GM12878 (cell line): ENCODE measurements around the gene GPR39. TPM values are rescaled to one million over a fixed set of nuclear protein-coding genes. Genes with fewer than 3 reads are reported as not detected.

Source experiments
- ATAC-seq: fragments of 200-7000 bp; cut with Tn5 transposase; 3 replicates; pipeline ENCODE4 v1.9.1; 2020; ENCODE audit warnings: mild to moderate bottlenecking, moderate library complexity
- BruUV-seq: library from RNA; stranded (reverse); fragments of 400-500 nt; replicated peaks from 2 replicates; lab custom pipeline; 2021; lab: Mats Ljungman, UMichigan
- CTCF ChIA-PET: fragments of 300-600 bp; sonication (Branson Sonifier 250); formaldehyde crosslinking; extraction: SDS; loops from one replicate; lab custom pipeline; 2021; ENCODE audit warnings: inconsistent platforms; lab: Yijun Ruan, JAX
- POLR2A ChIA-PET: fragments of 350-600 bp; formaldehyde crosslinking; extraction: SDS; loops from one replicate; lab custom pipeline; 2021; ENCODE audit warnings: inconsistent platforms; lab: Charles Lee
- RAD21 ChIA-PET: fragments of 300-600 bp; sonication (Branson Sonifier 250); formaldehyde crosslinking; loops from one replicate; lab custom pipeline; 2023; ENCODE audit warnings: antibody characterized with exemption; ENCODE audit not compliant: unreplicated experiment; lab: Charles Lee
- SMC1A ChIA-PET: fragments of 300-600 bp; sonication (Branson Sonifier 250); formaldehyde crosslinking; loops from one replicate; lab custom pipeline; 2023; ENCODE audit not compliant: unreplicated experiment, uncharacterized antibody; lab: Charles Lee
- DNase-seq: peaks from one replicate; pipeline ENCODE4 v3.0.0-alpha.2; 2011; ENCODE audit warnings: low read depth, low spot score
- FAIRE-seq: peaks from 3 replicates; lab custom pipeline; 2011; peaks lifted over from hg19 to GRCh38; lab: Jason Lieb, UNC
- H2AFZ ChIP-seq: 2 replicates; pipeline ENCODE4 v1.6.0; 2011; ENCODE audit warnings: low read depth, low read length, control low read depth; ENCODE audit not compliant: control insufficient read depth
- H3K27ac ChIP-seq: 2 replicates; pipeline ENCODE4 v1.5.1; 2011; ENCODE audit warnings: control low read depth; ENCODE audit not compliant: control insufficient read depth, insufficient read depth
- H3K27me3 ChIP-seq, 2 experiments: replicated peaks in 1 of 2; 2 replicates each; pipeline versions ENCODE4 v1.6.0 to v1.6.1; 2011; ENCODE audit warnings: low read length in 1 of 2; ENCODE audit not compliant: control insufficient read depth in 2 of 2, insufficient read depth in 2 of 2
- H3K36me3 ChIP-seq, 2 experiments: 2 replicates each; pipeline ENCODE4 v1.5.1; 2011; ENCODE audit warnings: low read length in 1 of 2; ENCODE audit not compliant: control insufficient read depth in 2 of 2, insufficient read depth in 2 of 2
- H3K4me1 ChIP-seq: 2 replicates; pipeline ENCODE4 v1.6.1; 2011; ENCODE audit warnings: mild to moderate bottlenecking, low read length, moderate library complexity, mixed read lengths; ENCODE audit not compliant: control insufficient read depth, insufficient read depth
- H3K4me2 ChIP-seq: 2 replicates; pipeline ENCODE4 v1.6.0; 2011; ENCODE audit warnings: control low read depth; ENCODE audit not compliant: control insufficient read depth, insufficient read depth
- H3K4me3 ChIP-seq: fragments of 200-600 bp; sonication (generic); 2 replicates; pipeline ENCODE4 v1.5.1; 2016
- H3K79me2 ChIP-seq: 2 replicates; pipeline ENCODE4 v1.6.0; 2011; ENCODE audit warnings: low read length; ENCODE audit not compliant: control insufficient read depth, insufficient read depth
- H3K9ac ChIP-seq: 2 replicates; pipeline ENCODE4 v1.8.0; 2011; ENCODE audit warnings: low read length, control low read depth, mixed read lengths; ENCODE audit not compliant: control insufficient read depth, insufficient read depth
- H3K9me3 ChIP-seq: replicated peaks from 3 replicates; pipeline ENCODE4 v1.5.1; 2011; ENCODE audit warnings: mild to moderate bottlenecking, low read length; ENCODE audit not compliant: control insufficient read depth, insufficient read depth
- H4K20me1 ChIP-seq: 2 replicates; pipeline ENCODE4 v1.6.0; 2011; ENCODE audit not compliant: control insufficient read depth, insufficient read depth
- EGR1 ChIP-seq, 2 experiments: IDR thresholded peaks; 1 replicate in 1 of 2; 2 replicates in 1 of 2; pipeline ENCODE4 v1.6.1; 2011 to 2012; ENCODE audit warnings: low read depth in 2 of 2, low read length in 2 of 2, borderline replicate concordance in 1 of 2, mild to moderate bottlenecking in 1 of 2, moderate library complexity in 1 of 2
- GATAD2B ChIP-seq: fragments of 450-650 bp; conservative IDR thresholded peaks from 2 replicates; pipeline ENCODE4 v1.6.1; 2017; ENCODE audit warnings: low read depth, mild to moderate bottlenecking, moderate library complexity
- IRF5 ChIP-seq: fragments of 450-650 bp; IDR thresholded peaks from 2 replicates; pipeline ENCODE4 v1.6.1; 2017; ENCODE audit warnings: borderline replicate concordance
- NR2F1 ChIP-seq: fragments of 450-650 bp; conservative IDR thresholded peaks from 2 replicates; pipeline ENCODE4 v1.6.1; 2017; ENCODE audit warnings: mild to moderate bottlenecking
- POLR2AphosphoS5 ChIP-seq: IDR thresholded peaks from 2 replicates; pipeline ENCODE4 v1.6.1; 2011; ENCODE audit warnings: mild to moderate bottlenecking, low read length, inconsistent platforms
- RBBP5 ChIP-seq: fragments of 200-600 bp; sonication (generic); conservative IDR thresholded peaks from 2 replicates; pipeline ENCODE4 v1.6.1; 2016
- TCF3 ChIP-seq: IDR thresholded peaks from 2 replicates; pipeline ENCODE4 v1.6.1; 2012; ENCODE audit warnings: low read depth, mild to moderate bottlenecking, low read length, borderline replicate concordance; ENCODE audit not compliant: insufficient read depth
- ZBED1 ChIP-seq: IDR thresholded peaks from 2 replicates; pipeline ENCODE4 v1.6.1; 2016; ENCODE audit warnings: borderline replicate concordance
- WGBS: methylation state at CpG from one replicate; pipeline ENCODE4 v1.1.6; 2016; ENCODE audit warnings: low lambda C conversion rate; ENCODE audit not compliant: insufficient replicate concordance, insufficient coverage; ENCODE audit errors: missing lambda C conversion rate; 5-methylcytosine and 5-hydroxymethylcytosine counted together
- in situ Hi-C: fragments of 300-500 bp; cut with MboI; formaldehyde crosslinking; loops from 9 replicates; pipeline ENCODE4 v1.14.3; 2018; ENCODE audit warnings: mixed read lengths
- intact Hi-C: fragments of 100-400 bp; cut with micrococcal nuclease; formaldehyde crosslinking; loops from one replicate; pipeline ENCODE4 v1.14.2; 2022; ENCODE audit not compliant: unreplicated experiment
- polyA plus RNA-seq, 11 experiments: library from polyadenylated mRNA; depleted of rRNA in 4 of 11; unstranded in 6 of 11; stranded (reverse) in 5 of 11; fragments of >200 nt; fragmentation: Nextera tagmentation in 4 of 11; fragmentation: Illumina TruSeq in 1 of 11; extraction: Ambion mirVana in 4 of 11; extraction: Trizol in 1 of 11; gene quantifications; 1 replicate in 1 of 11; 2 replicates in 10 of 11; pipeline versions ENCODE4 v1.2.1 to v1.2.3, GENCODE V29; 2011 to 2016; ENCODE audit warnings: inconsistent platforms in 2 of 11, missing spikeins in 2 of 11, low read depth in 1 of 11
- total RNA-seq, 4 experiments: library from RNA; depleted of rRNA in 3 of 4; stranded (reverse); fragments of >200 nt in 3 of 4; fragmentation: Illumina TruSeq in 1 of 4; extraction: Trizol in 1 of 4; gene quantifications; 2 replicates each; pipeline versions ENCODE4 v1.2.1 to v1.2.3, GENCODE V29; 2013 to 2021

GPR39 gene
- total and polyA plus RNA-seq, 10 of the 15 experiments (the other 5 are each of a cell fraction or from before 2014, with no cell fraction given) = 0.05 to 0.23 TPM; not detected in 8

GRCh38 chr2:132426033-132426432 is 9.4 kb downstream of the GPR39 start:
- FAIRE-seq = no peak
- in situ Hi-C loops (no loop called here), intact Hi-C loops (no loop called here)
- H3K4me3 ChIP-seq = no peak overlapping the region
- no peak overlapping the region for H3K9ac ChIP-seq
- no peaks in the 10 kb centered on the region for H3K9me3 ChIP-seq
- H4K20me1 ChIP-seq = no peaks in the 10 kb centered on the region
- SMC1A ChIA-PET = no interaction called here
- WGBS = 0% methylated on average over 3 of the region's 3 CpGs
- H3K27me3 ChIP-seq = no peaks in the 10 kb centered on the region
- no peak for TF ChIP-seq RBBP5
- TF ChIP-seq GATAD2B = no peak
- TF ChIP-seq POLR2AphosphoS5 = no peak
- no peak for TF ChIP-seq NR2F1
- no peak for TF ChIP-seq TCF3
- TF ChIP-seq, all 136 proteins: peak for 0
- ChIA-PET POLR2A (no interaction called here), RAD21 (no interaction called here), CTCF (no interaction called here)
- Histone ChIP-seq H3K27ac (no peak overlapping the region), H3K4me1 (no peaks in the 10 kb centered on the region), H3K79me2 (no peaks in the 10 kb centered on the region), H3K36me3 (no peaks in the 10 kb centered on the region), H3K4me2 (no peak overlapping the region), H2AFZ (no peak overlapping the region)
- ATAC-seq (no peak), DNase-seq (no peak)
- no TSS peak for BruUV-seq

- Histone ChIP-seq H3K36me3 (no peaks in the 10 kb centered on the region), H3K79me2 (no peaks in the 10 kb centered on the region), H3K4me2 (no peak overlapping the region), H3K27ac (no peak overlapping the region), H3K9ac (no peak overlapping the region), H3K27me3 (no peaks in the 10 kb centered on the region), H3K4me1 (no peaks in the 10 kb centered on the region), H4K20me1 (no peaks in the 10 kb centered on the region), H3K9me3 (no peaks in the 10 kb centered on the region), H2AFZ (no peak overlapping the region), H3K4me3 (no peak overlapping the region)
- CTCF ChIA-PET = no interaction called here
- in situ Hi-C loops = no loop called here
- RAD21 ChIA-PET = no interaction called here
- POLR2A ChIA-PET = no interaction called here
- DNase-seq (no peak), FAIRE-seq (no peak), ATAC-seq (no peak)
- intact Hi-C loops = no loop called here
- SMC1A ChIA-PET = no interaction called here
- WGBS = 44% methylated on average over 5 of the region's 5 CpGs
- TF ChIP-seq ZBED1 = no peak
- TF ChIP-seq EGR1 (IDR thresholded peaks at IDR 0.05; ENCODE audit: borderline replicate concordance in 1 of 2, low read depth in 2 of 2, low read length in 2 of 2) = no peak
- no peak for TF ChIP-seq IRF5
- no TSS peak for BruUV-seq
Observed at GRCh38 chr2:132426656-132427055, 10.1 kb downstream of the GPR39 start.
